CD14-positive monocyte (primary cell): Measurements from ENCODE around the gene RAVER1. TPM values are rescaled to one million over a fixed set of nuclear protein-coding genes. Genes with fewer than 3 reads are reported as not detected.
A peak's percentile ranks its signal among the peaks of the same experiment; 100 is the strongest.

Source experiments
- DNase-seq, 3 donors: peaks; one replicate each; pipeline ENCODE4 v3.0.0-alpha.2; 2011 to 2022
- H2AFZ ChIP-seq: 2 replicates; pipeline ENCODE4 v1.6.0; 2012; ENCODE audit warnings: mild to moderate bottlenecking, low read depth, low read length, inconsistent platforms; ENCODE audit not compliant: insufficient read depth, poor library complexity, severe bottlenecking
- H3K27ac ChIP-seq, 2 donors: 1 replicate in 1 of 2; 2 replicates in 1 of 2; pipeline ENCODE4 v1.5.1; 2012 to 2013; ENCODE audit warnings: low read length in 2 of 2, control low read depth in 1 of 2, inconsistent platforms in 1 of 2, low read depth in 1 of 2, mild to moderate bottlenecking in 1 of 2
- H3K27me3 ChIP-seq, 2 donors: one replicate each; pipeline versions ENCODE4 v1.6.0 to v1.6.1; 2011 to 2013; ENCODE audit warnings: low read length in 2 of 2; ENCODE audit not compliant: control insufficient read depth in 2 of 2, insufficient read depth in 2 of 2
- H3K36me3 ChIP-seq, 2 donors: replicated peaks in 1 of 2; 1 replicate in 1 of 2; 2 replicates in 1 of 2; pipeline versions ENCODE4 v1.5.1 to v1.6.1; 2012 to 2013; ENCODE audit warnings: low read length in 2 of 2, control low read depth in 1 of 2, inconsistent platforms in 1 of 2, mild to moderate bottlenecking in 1 of 2; ENCODE audit not compliant: insufficient read depth in 2 of 2, control insufficient read depth in 1 of 2
- H3K4me1 ChIP-seq, 2 donors: 1 replicate in 1 of 2; 2 replicates in 1 of 2; pipeline versions ENCODE4 v1.5.1 to v1.6.1; 2012 to 2013; ENCODE audit warnings: low read length in 2 of 2, control low read depth in 1 of 2, inconsistent platforms in 1 of 2, mild to moderate bottlenecking in 1 of 2, moderate library complexity in 1 of 2; ENCODE audit not compliant: insufficient read depth in 2 of 2, control insufficient read depth in 1 of 2
- H3K4me2 ChIP-seq: replicated peaks from 2 replicates; pipeline ENCODE3; 2012; ENCODE audit warnings: low read length, moderate library complexity, mild to moderate bottlenecking; ENCODE audit not compliant: poor library complexity, severe bottlenecking; ENCODE audit errors: extremely low read depth
- H3K4me3 ChIP-seq, 3 experiments: fragments of 200-600 bp in 1 of 3; sonication (generic) in 1 of 3; replicated peaks in 1 of 3; 1 replicate in 2 of 3; 2 replicates in 1 of 3; pipeline ENCODE4 v1.5.1; 2011 to 2013; ENCODE audit warnings: low read length in 3 of 3, mild to moderate bottlenecking in 3 of 3, control low read depth in 2 of 3, low read depth in 2 of 3, inconsistent platforms in 1 of 3, moderate library complexity in 1 of 3
- H3K79me2 ChIP-seq: 2 replicates; pipeline ENCODE4 v1.6.0; 2012; ENCODE audit warnings: mild to moderate bottlenecking, control low read depth, inconsistent platforms, low read length, moderate library complexity; ENCODE audit not compliant: insufficient read depth
- H3K9ac ChIP-seq: 2 replicates; pipeline ENCODE4 v1.6.0; 2017; ENCODE audit warnings: low read length, mild to moderate bottlenecking; ENCODE audit not compliant: insufficient read depth, poor library complexity, severe bottlenecking
- H3K9me3 ChIP-seq, 2 donors: replicated peaks in 1 of 2; 1 replicate in 1 of 2; 2 replicates in 1 of 2; pipeline versions ENCODE4 v1.5.1 to v1.6.1; 2012 to 2013; ENCODE audit warnings: low read length in 2 of 2, control low read depth in 1 of 2; ENCODE audit not compliant: control insufficient read depth in 1 of 2, insufficient read depth in 1 of 2
- H4K20me1 ChIP-seq: 2 replicates; pipeline ENCODE4 v1.6.0; 2012; ENCODE audit warnings: mild to moderate bottlenecking, low read length, control low read depth, moderate library complexity; ENCODE audit not compliant: insufficient read depth
- H3K27ac Mint-ChIP-seq, 7 donors: one replicate each; pipeline ENCODE4 v1.8.0; 2020; ENCODE audit warnings: mild to moderate bottlenecking in 7 of 7, mixed read lengths in 7 of 7, moderate library complexity in 6 of 7, inconsistent platforms in 2 of 7
- H3K27me3 Mint-ChIP-seq, 3 donors: one replicate each; pipeline ENCODE4 v1.8.0; 2021 to 2022; ENCODE audit warnings: low read depth in 3 of 3, mild to moderate bottlenecking in 3 of 3, mixed read lengths in 3 of 3, moderate library complexity in 3 of 3, inconsistent platforms in 1 of 3
- H3K36me3 Mint-ChIP-seq, 2 donors: one replicate each; pipeline ENCODE4 v1.8.0; 2020; ENCODE audit warnings: mixed read lengths in 2 of 2, inconsistent platforms in 1 of 2, mild to moderate bottlenecking in 1 of 2
- H3K4me1 Mint-ChIP-seq: one replicate; pipeline ENCODE4 v1.8.0; 2020; ENCODE audit warnings: mild to moderate bottlenecking, mixed read lengths
- H3K4me3 Mint-ChIP-seq, 2 donors: one replicate each; pipeline ENCODE4 v1.8.0; 2020; ENCODE audit warnings: mild to moderate bottlenecking in 2 of 2, mixed read lengths in 2 of 2, moderate library complexity in 1 of 2
- H3K9me3 Mint-ChIP-seq, 7 donors: one replicate each; pipeline ENCODE4 v1.8.0; 2020 to 2022; ENCODE audit warnings: mixed read lengths in 7 of 7, mild to moderate bottlenecking in 6 of 7, moderate library complexity in 6 of 7, inconsistent platforms in 2 of 7
- CTCF ChIP-seq: fragments of 200-600 bp; IDR thresholded peaks from one replicate; pipeline ENCODE4 v1.8.0; 2022; ENCODE audit warnings: antibody characterized with exemption, mild to moderate bottlenecking
- WGBS: methylation state at CpG from one replicate; pipeline ENCODE4 v1.1.5; 2013; ENCODE audit warnings: missing lambda C conversion rate; ENCODE audit not compliant: insufficient coverage; 5-methylcytosine and 5-hydroxymethylcytosine counted together
- intact Hi-C, 2 donors: fragments of 100-400 bp; cut with micrococcal nuclease; formaldehyde crosslinking; loops; one replicate each; pipeline versions ENCODE4 v1.15.0 to v1.15.1; 2023
- polyA plus RNA-seq, 3 donors: library from polyadenylated mRNA; depleted of rRNA in 1 of 3; unstranded in 2 of 3; stranded (reverse) in 1 of 3; fragments of 300-500 nt in 2 of 3; fragments of >200 nt in 1 of 3; fragmentation: Illumina TruSeq in 2 of 3; gene quantifications; 1 replicate in 2 of 3; 2 replicates in 1 of 3; pipeline ENCODE4 v1.2.3, GENCODE V29; 2012 to 2021

RAVER1 gene
- polyA plus RNA-seq, 3 donors: 6.0 to 20.7 (median 9.0) TPM

GRCh38 chr19:10343495-10343894 is 10.2 kb upstream of the RAVER1 start:
- no CpG with 5 or more reads among the region's 2 CpGs for WGBS
- Mint-ChIP-seq H3K4me1 (peaks cover 44% of the 10 kb centered on the region), H3K27ac (peak overlapping the region in 3 of 7 donors; percentile 22 to 45 (median 25)), H3K4me3 (peak overlapping the region in 1 of 2 donors; percentile 16), H3K36me3 (peaks cover under 1 to 4% of the 10 kb centered on the region in 2 donors), H3K9me3 (peaks cover 0 to 2% (median 0%) of the 10 kb centered on the region in 7 donors), H3K27me3 (peaks cover 0 to 7% (median 4%) of the 10 kb centered on the region in 3 donors)
- no peak for DNase-seq
- intact Hi-C loops: no loop called here
- Histone ChIP-seq H2AFZ (no peak overlapping the region), H3K27ac (no peak overlapping the region), H4K20me1 (no peaks in the 10 kb centered on the region), H3K9me3 (no peaks in the 10 kb centered on the region), H3K79me2 (peaks cover 10% of the 10 kb centered on the region), H3K4me1 (peaks cover 51 to 52% of the 10 kb centered on the region in 2 donors), H3K9ac (no peak overlapping the region), H3K27me3 (no peaks in the 10 kb centered on the region), H3K4me2 (no peak overlapping the region), H3K36me3 (no peaks in the 10 kb centered on the region), H3K4me3 (no peak overlapping the region)
- no peak for TF ChIP-seq CTCF

DNA sequence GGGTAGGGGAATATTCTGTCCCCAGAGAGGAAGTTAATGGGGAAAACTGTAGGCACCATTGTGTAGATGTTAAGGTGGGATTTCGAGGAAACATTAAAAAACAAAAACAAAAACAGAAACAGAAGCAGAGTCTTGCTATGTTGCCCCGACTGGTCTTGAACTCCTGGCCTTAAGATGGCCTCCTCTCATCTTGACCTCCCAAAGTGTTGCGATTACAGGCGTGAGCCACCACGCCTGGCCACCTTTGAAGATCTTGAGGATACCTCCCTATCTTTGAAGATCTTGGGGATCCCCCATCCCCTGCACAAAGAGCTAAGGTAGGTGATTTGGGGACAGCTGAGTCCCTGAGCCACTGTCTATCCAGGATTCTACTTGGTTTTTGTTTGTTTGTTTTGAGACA is 6.6 kb upstream of the RAVER1 start:
- H4K20me1 ChIP-seq: no peaks in the 10 kb centered on the region
- H3K36me3 ChIP-seq: peaks cover 13 to 16% of the 10 kb centered on the region in 2 donors
- H3K4me3 ChIP-seq: peak overlapping the region in 1 of 3 experiments; percentile 93
- H3K27me3 ChIP-seq: no peaks in the 10 kb centered on the region
- Mint-ChIP-seq H3K9me3 (peaks cover 0 to 2% (median 0%) of the 10 kb centered on the region in 7 donors), H3K4me3 (peak overlapping the region in 1 of 2 donors; percentile 90), H3K27ac (peak overlapping the region; percentile 82 to 98 (median 92)), H3K36me3 (peaks cover 12 to 22% of the 10 kb centered on the region in 2 donors), H3K27me3 (peaks cover 0 to 7% (median 2%) of the 10 kb centered on the region in 3 donors), H3K4me1 (peaks cover 38% of the 10 kb centered on the region)
- peak overlapping the region; percentile 96 for H3K4me2 ChIP-seq
- H3K79me2 ChIP-seq: peaks cover 43% of the 10 kb centered on the region
- peak overlapping the region; percentile 71 for H3K9ac ChIP-seq
- H3K9me3 ChIP-seq: no peaks in the 10 kb centered on the region
- DNase-seq: no peak
- intact Hi-C loops: no loop called here
- no peak overlapping the region for H2AFZ ChIP-seq
- TF ChIP-seq CTCF: no peak
- peak overlapping the region in 1 of 2 donors; percentile 91 for H3K27ac ChIP-seq
- H3K4me1 ChIP-seq: peaks cover 38 to 45% of the 10 kb centered on the region in 2 donors
- 100% methylated on average over 2 of the region's 5 CpGs for WGBS
